Measurements from ENCODE around the gene ILDR2.

GRCh38 chr1:166937329-166937728, 38.0 kb downstream of the ILDR2 start:
- TF ChIP-seq CTCF (IDR thresholded peaks at IDR 0.05): no peak
- no peak for TF ChIP-seq NFIC (IDR thresholded peaks at IDR 0.05; ENCODE audit: borderline replicate concordance)
- TF ChIP-seq RXRA (IDR thresholded peaks at IDR 0.05; ENCODE audit: borderline replicate concordance, low read depth): no peak
- no peak for TF ChIP-seq RFX5 (IDR thresholded peaks at IDR 0.05; ENCODE audit: low read length)
- TF ChIP-seq SIN3A (IDR thresholded peaks at IDR 0.05; ENCODE audit: borderline replicate concordance, low read depth, low read length): no peak
- no peak for TF ChIP-seq RAD21 (IDR thresholded peaks at IDR 0.05; ENCODE audit: low read length)
- no peak for TF ChIP-seq GABPA (IDR thresholded peaks at IDR 0.05; ENCODE audit: low read depth)
- TF ChIP-seq REST (IDR thresholded peaks at IDR 0.05; ENCODE audit: low read depth, low read length): no peak
- no peak for TF ChIP-seq EZH2phosphoT487 (IDR thresholded peaks at IDR 0.05; ENCODE audit: borderline replicate concordance, low read depth)
